Bone marrow (tissue), 2 donors: ENCODE results near the gene AKAP3.
A peak's percentile ranks its signal among the peaks of the same experiment; 100 is the strongest.

Experiments used
- DNase-seq, 2 donors: peaks; one replicate each; lab custom pipeline; 2025; lab: John Stamatoyannopoulos, UW

AKAP3 gene

GRCh38 chr12:4595881-4596280 lies 53.0 kb downstream of the AKAP3 start:
- no peak for DNase-seq

DNA sequence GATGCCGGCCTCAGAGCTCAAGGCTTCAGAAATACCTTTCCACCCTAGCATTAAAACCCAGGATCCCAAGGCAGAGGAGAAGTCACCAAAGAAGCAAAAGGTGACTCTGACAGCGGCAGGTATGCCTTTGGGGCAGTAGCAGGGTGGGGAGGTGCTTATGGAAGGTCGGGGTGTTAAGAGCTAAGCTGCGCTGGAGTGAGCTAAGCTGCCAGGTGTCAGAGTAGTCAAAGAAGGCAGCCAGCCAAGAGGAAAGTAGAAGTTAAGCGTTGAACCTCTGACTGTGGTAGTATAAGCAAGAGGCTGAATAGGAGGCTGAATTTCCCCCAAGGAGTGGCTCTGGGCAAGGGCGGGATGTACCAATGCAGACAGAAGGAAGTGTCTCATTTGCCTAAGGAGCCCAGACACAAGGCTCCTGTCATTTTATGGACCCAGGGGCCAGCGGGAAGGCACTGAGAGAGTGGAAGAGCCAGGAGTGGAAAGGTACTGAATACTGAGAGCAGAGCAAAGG lies 57.6 kb downstream of the AKAP3 start:
- no peak for DNase-seq

GRCh38 chr12:4589941-4590340 lies 58.9 kb downstream of the AKAP3 start:
- DNase-seq: no peak

DNA sequence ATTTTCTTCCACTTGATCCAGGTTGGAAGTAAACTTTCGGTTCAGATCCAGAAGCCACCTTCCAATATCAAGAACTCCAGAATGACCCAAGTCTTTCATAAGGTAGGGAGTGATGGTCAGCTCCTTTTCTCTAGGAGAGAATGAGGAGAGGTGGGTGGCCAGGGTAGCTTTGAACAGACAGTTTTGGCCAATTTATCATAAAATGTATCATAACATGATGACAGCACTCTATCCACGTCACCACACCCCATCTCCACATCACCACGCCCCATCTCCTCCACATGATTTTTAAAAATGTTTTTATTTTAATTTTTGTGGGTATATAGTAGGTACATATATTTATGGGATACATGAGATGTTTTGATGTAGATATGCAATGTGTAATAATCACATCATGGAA lies 59.9 kb downstream of the AKAP3 start:
- DNase-seq: no peak

DNA sequence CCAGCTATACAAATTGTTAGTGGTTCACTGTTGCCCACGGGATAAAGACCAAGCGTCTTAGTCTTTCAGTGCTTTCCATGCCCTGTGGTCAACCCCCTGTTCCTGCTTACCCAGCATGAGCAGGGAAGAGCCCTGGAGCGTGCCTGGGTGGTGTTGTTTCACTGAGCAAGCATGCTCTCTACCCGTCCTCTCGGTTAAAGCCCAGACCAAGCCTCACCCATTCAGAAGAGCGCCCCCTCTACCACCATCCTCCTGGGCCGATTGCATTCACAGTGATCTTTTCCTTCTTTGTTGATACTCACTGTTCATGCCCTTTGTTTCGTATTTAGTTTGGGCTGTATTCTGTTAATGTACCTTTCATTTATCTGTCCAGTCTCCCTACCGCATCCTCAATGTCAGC lies 61.7 kb downstream of the AKAP3 start:
- no peak for DNase-seq

- no peak for DNase-seq
Measured at GRCh38 chr12:4586500-4586899, 62.4 kb downstream of the AKAP3 start.

DNA sequence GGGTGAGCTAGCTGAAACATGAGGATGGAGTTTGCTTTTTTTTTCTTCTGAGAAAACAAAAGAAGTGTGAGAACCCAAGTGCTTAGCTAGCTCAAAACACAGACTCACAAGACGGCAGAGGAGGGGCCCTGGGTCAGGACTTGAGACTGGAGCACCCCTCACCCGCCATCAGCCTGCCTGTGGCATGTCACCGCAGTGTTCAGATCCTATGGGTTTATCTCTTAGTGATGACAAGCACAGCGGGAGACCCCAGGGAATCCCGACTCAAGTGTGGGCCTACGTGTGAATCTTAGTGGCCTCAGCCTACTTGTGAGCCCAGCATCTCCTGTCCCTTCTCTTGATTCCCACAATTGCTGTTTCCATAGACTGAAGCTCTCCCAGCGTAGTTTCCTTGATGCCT lies 64.0 kb downstream of the AKAP3 start:
- no peak for DNase-seq

DNA sequence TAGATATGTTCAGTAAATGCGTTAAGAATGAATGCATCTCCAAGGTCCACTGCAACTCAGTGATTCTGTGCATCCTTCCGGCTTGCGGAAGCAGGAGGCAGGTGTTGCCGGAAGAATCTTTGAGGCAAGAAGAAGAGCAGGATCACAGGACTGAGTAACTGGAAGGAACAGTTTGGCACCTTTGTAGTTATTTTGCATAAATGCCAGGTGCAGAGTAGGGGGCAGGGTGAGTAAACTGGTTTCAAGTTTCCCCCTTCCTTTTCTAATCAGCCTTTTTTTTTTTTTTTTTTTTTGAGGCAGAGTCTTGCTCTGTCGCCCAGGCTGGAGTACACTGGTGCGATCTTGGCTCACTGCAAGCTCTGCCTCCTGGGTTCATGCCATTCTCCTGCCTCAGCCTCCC lies 64.6 kb downstream of the AKAP3 start:
- DNase-seq: no peak

GRCh38 chr12:4580281-4580688 lies 68.6 kb downstream of the AKAP3 start:
- no peak for DNase-seq

- DNase-seq: peak in 1 of 2 donors; percentile 64
Measured at GRCh38 chr12:4579305-4580102, 69.3 kb downstream of the AKAP3 start.

GRCh38 chr12:4572680-4573079 lies 76.2 kb downstream of the AKAP3 start:
- no peak for DNase-seq

DNA sequence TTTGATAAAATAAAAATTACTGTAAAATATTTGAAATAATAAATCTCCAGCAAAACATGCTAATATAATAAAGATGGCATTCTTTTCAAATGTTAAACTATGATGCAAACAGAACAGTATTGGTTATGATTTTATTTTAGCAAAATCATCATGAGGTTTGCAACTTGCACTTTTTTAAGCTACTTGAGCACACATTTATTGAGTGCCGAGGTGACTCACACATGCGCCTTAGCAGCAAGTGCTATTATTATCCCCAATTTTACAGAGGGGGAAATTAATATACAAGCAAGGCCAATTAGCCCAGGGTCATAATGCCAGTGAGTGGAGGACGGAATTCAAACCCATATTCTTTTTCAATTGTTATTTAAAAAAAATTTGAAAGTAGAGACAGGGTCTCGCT lies 79.6 kb downstream of the AKAP3 start:
- DNase-seq: no peak

GRCh38 chr12:4567073-4567881 lies 81.6 kb downstream of the AKAP3 start:
- peak in 1 of 2 donors; percentile 65 for DNase-seq

DNA sequence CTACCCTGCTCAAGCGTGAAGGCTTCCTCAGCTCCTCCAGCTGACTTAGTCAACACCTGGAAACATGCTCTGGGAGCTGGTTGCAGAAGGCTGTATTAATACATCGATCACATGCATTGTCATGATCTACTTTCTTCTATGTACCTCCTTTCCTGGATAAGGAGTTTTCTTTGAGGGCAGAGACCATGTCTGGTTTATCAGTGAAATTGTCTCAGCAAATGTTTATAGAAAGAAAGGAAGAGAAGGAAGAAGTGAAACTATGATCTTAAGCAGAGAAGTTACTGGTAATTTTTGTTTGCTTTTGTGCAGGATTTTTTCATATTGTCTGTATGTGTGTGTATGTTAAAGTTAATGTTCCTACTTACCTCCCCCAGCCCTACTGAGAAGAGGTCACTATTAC lies 82.4 kb downstream of the AKAP3 start:
- DNase-seq: no peak
